ENCODE data around the gene SERTAD4.

The SERTAD4 gene

GRCh38 chr1:210214573-210215409 lies 17.8 kb upstream of the SERTAD4 start:
- H3K4me3 ChIP-seq (ENCODE audit: low read length) = no peak overlapping the region
- H4K20me1 ChIP-seq (ENCODE audit: insufficient read depth, low read length) = no peaks in the 10 kb centered on the region
- H3K9me2 ChIP-seq (replicated peaks; ENCODE audit: insufficient read depth, low read length) = no peaks in the 10 kb centered on the region
- TF ChIP-seq EZH2 (optimal IDR thresholded peaks at IDR 0.05; ENCODE audit: low read depth, low read length) (no peak), CTCF (IDR thresholded peaks at IDR 0.05; ENCODE audit: low read length) (no peak), EZH2phosphoT487 (IDR thresholded peaks at IDR 0.05; ENCODE audit: low read length) (no peak)
- no peak overlapping the region for H3K27ac ChIP-seq (ENCODE audit: low read length)
- H3K79me2 ChIP-seq (ENCODE audit: low read length) = no peaks in the 10 kb centered on the region
- no peaks in the 10 kb centered on the region for H3K27me3 ChIP-seq (replicated peaks; ENCODE audit: insufficient read depth, low read length)
- no peak overlapping the region for H3K4me2 ChIP-seq (ENCODE audit: low read depth, low read length)
- no peak overlapping the region for H3K9ac ChIP-seq (ENCODE audit: low read length)
- no peaks in the 10 kb centered on the region for H3K36me3 ChIP-seq (replicated peaks; ENCODE audit: insufficient read depth, low read length)
- no peak for DNase-seq
- H3K9me3 ChIP-seq (replicated peaks; ENCODE audit: insufficient read depth, low read length) = no peaks in the 10 kb centered on the region
- no peaks in the 10 kb centered on the region for H3K4me1 ChIP-seq (ENCODE audit: low read length)
- H2AFZ ChIP-seq (ENCODE audit: low read length) = no peak overlapping the region
- H3F3A ChIP-seq (ENCODE audit: insufficient read depth, low read length) = no peaks in the 10 kb centered on the region

- H3K9me3 ChIP-seq (replicated peaks; ENCODE audit: insufficient read depth, low read length) = no peaks in the 10 kb centered on the region
- no peak overlapping the region for H3K4me3 ChIP-seq (ENCODE audit: low read length)
- no peaks in the 10 kb centered on the region for H3K79me2 ChIP-seq (ENCODE audit: low read length)
- no peak overlapping the region for H3K4me2 ChIP-seq (ENCODE audit: low read depth, low read length)
- no peak overlapping the region for H3K9ac ChIP-seq (ENCODE audit: low read length)
- DNase-seq = no peak
- no peaks in the 10 kb centered on the region for H3K9me2 ChIP-seq (replicated peaks; ENCODE audit: insufficient read depth, low read length)
- H3K36me3 ChIP-seq (replicated peaks; ENCODE audit: insufficient read depth, low read length) = no peaks in the 10 kb centered on the region
- TF ChIP-seq EZH2 (optimal IDR thresholded peaks at IDR 0.05; ENCODE audit: low read depth, low read length) (no peak), EZH2phosphoT487 (IDR thresholded peaks at IDR 0.05; ENCODE audit: low read length) (no peak), CTCF (IDR thresholded peaks at IDR 0.05; ENCODE audit: low read length) (no peak)
- H3F3A ChIP-seq (ENCODE audit: insufficient read depth, low read length) = no peaks in the 10 kb centered on the region
- H2AFZ ChIP-seq (ENCODE audit: low read length) = no peak overlapping the region
- no peaks in the 10 kb centered on the region for H3K27me3 ChIP-seq (replicated peaks; ENCODE audit: insufficient read depth, low read length)
- H3K4me1 ChIP-seq (ENCODE audit: low read length) = no peaks in the 10 kb centered on the region
- H4K20me1 ChIP-seq (ENCODE audit: insufficient read depth, low read length) = no peaks in the 10 kb centered on the region
- no peak overlapping the region for H3K27ac ChIP-seq (ENCODE audit: low read length)
Measured at GRCh38 chr1:210217482-210217881, 15.1 kb upstream of the SERTAD4 start.

GRCh38 chr1:210218047-210218446 lies 14.5 kb upstream of the SERTAD4 start:
- Histone ChIP-seq H3K9ac (ENCODE audit: low read length) (no peak overlapping the region), H3K79me2 (ENCODE audit: low read length) (no peaks in the 10 kb centered on the region), H3K4me2 (ENCODE audit: low read depth, low read length) (no peak overlapping the region), H3K9me2 (replicated peaks; ENCODE audit: insufficient read depth, low read length) (no peaks in the 10 kb centered on the region), H3K9me3 (replicated peaks; ENCODE audit: insufficient read depth, low read length) (no peaks in the 10 kb centered on the region), H3K27me3 (replicated peaks; ENCODE audit: insufficient read depth, low read length) (no peaks in the 10 kb centered on the region), H4K20me1 (ENCODE audit: insufficient read depth, low read length) (no peaks in the 10 kb centered on the region), H3K4me3 (ENCODE audit: low read length) (no peak overlapping the region), H3K4me1 (ENCODE audit: low read length) (no peaks in the 10 kb centered on the region), H3K36me3 (replicated peaks; ENCODE audit: insufficient read depth, low read length) (no peaks in the 10 kb centered on the region), H2AFZ (ENCODE audit: low read length) (no peak overlapping the region), H3F3A (ENCODE audit: insufficient read depth, low read length) (no peaks in the 10 kb centered on the region), H3K27ac (ENCODE audit: low read length) (no peak overlapping the region)
- no peak for DNase-seq
- no peak for TF ChIP-seq EZH2phosphoT487 (IDR thresholded peaks at IDR 0.05; ENCODE audit: low read length)
- TF ChIP-seq CTCF (IDR thresholded peaks at IDR 0.05; ENCODE audit: low read length) = no peak
- TF ChIP-seq EZH2 (optimal IDR thresholded peaks at IDR 0.05; ENCODE audit: low read depth, low read length) = no peak

All from MM.1S (cell line).